ENCODE measurements around the gene CRISP1.
"Not testable (repeated sequence)": the region's sequence is repeated elsewhere in the genome, so short reads cannot be mapped to it uniquely, and the experiment has no call there.

Gene CRISP1

DNA sequence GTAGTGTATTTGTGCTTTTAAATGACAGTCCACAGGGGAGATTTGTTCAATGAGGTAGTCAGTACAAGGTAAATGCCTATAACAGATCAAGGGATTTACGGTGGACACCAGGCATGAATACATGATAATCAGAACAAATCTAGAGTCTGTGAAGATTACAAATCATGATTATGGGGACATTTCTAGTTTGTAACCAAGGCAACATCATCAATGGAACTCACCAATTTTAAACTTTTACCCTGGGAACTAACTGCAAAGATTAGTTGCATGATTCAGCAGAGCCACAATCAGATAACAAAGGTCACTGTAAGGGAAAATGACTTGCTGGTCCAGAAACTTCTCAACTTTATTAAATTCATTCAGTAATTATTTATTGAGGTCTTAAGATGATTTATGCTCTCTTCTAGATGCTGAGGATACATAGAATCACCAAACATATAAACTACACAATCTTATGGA lies at the start of gene CRISP1:
Gene CRISP1, minus strand, starts transcription at position 51 of the 459 bp plus-strand sequence. CDS start 9,135 bp downstream, outside the sequence.
- no peak for DNase-seq

DNA sequence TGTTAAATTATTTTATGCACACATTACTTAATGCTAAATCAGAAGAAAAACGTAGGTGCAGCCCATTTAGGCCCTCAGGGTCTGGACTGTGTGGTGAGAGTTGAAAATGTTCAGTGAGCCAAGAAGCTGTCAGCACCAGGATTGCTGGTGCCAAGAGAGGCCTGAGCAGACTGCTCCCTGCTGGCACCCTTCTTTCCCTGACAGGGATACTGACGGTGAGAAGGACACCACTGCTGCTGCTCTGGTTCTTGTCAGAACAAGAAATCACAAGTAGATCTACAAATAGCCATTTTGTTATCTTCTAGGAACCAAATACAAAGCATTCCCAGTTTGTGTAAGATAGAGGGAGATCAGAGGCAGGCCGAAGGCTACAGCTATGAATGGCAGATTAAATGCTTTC lies 48.7 kb upstream of the CRISP1 start:
- no peak for DNase-seq

GRCh38 chr6:49913636-49914375 lies 47.5 kb upstream of the CRISP1 start:
- no peak for DNase-seq

- no peak for DNase-seq
These were observed 45.9 kb upstream of the CRISP1 start for GRCh38 chr6:49912196-49912595.

DNA sequence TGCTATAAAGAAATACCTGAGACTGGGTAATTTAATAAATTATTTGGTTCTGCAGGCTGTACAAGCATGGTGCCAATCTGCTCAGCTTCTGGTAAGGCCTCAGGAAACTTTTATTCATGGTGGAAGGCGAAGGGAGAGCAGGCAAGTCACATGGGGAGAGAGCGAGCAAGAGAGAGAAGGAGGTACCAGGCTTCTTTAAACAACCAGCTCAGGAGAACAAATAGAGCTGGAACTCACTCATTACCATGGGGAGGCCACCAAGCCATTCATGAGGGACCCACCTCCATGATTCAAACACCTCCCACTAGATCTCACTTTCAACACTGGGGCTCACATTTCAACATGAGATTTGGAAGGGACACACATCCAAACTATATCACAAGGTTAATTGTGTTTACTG lies 44.9 kb upstream of the CRISP1 start:
- no peak for DNase-seq

DNA sequence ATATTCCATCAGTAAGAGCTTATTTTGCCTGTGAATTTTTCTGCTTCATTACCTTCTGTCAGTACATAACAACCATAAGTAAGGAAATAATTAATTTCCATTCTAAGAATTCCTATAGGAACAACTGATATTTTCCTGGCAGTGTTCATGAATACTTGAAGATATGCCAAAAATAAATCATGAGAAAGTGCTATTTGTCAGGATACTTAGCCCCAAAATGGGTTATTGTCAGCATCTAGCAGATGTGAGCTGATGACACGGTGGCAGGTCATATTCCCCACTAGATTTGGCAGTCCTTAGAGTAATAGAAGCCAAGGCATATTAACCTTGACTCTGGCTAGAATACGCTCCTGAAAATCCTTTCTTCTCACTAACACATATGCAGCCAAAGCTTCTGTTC lies 43.2 kb upstream of the CRISP1 start:
- no peak for DNase-seq

DNA sequence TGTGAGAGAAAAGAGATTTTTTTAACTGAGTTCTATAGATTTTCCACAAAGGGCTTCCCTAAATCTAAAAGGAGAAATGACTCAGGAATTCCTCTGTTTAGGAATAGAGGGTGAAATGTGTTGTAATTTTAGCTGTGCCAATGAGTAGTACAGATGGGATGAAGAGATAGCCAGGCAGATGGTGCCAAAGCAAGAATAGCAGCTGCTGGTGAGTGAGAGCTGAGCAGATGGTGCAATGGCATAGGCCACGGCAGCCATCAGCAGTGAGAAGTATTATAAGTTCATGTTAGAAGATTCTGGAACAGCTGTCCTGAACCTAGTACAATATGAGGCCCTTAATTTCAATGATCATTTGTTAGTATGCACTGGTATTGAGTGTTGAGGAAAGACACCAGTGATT lies 40.2 kb upstream of the CRISP1 start:
- DNase-seq, result no peak

DNA sequence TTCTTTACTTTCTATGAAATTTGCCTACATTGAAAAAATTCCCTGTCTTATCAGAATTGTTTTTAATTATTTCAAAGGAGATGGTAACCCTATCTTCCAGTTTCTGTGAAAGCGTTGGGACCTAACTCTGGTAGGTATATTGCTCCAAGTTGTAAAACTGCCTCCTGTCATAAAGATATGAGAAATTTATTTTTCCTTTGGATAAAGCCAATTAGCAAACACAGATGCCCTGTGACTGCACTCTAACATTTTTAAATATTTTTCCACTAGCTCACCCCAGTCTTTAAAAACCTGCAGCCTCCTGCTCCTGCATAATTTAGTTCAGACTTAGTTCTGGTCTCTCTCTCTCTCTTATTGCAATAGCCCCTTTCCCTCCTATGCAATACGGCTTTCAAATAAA lies 39.0 kb upstream of the CRISP1 start:
- DNase-seq, result no peak

- DNase-seq, result no peak
These were observed 36.5 kb upstream of the CRISP1 start for GRCh38 chr6:49902856-49903255.

DNA sequence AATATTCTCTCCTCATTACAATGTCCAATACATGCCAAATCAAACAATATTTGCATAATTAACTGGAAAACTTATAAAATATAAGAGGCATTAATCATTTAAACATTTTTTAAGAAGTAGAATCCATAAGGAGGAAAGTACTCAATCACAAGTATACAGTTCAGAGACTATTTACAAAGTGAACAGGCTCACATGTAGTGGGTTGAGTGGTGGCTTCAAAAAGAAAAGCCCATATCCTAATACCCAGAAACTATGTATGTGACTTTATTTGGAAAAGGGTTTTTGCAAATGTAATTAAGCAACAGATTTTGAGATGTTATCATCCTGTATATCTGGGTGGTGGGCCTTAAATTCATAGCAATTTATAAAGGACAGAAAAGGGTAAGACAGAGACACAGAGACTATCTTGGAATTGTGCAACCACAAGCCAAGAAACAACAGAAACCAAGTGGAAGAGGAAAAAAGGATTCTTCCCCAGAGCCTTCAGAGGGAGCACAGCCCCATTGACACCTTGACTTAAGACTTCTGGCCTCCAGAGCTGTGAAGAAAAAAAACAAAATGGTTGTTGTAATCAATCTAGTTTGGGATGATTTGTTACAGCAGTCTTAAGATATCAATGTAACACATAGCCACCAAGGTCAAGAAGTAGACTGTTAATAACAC lies 32.7 kb upstream of the CRISP1 start:
- DNase-seq, result no peak

GRCh38 chr6:49895553-49895952 lies 29.2 kb upstream of the CRISP1 start:
- not testable (repeated sequence) for DNase-seq

GRCh38 chr6:49892280-49892679 lies 25.9 kb upstream of the CRISP1 start:
- DNase-seq, result no peak

DNA sequence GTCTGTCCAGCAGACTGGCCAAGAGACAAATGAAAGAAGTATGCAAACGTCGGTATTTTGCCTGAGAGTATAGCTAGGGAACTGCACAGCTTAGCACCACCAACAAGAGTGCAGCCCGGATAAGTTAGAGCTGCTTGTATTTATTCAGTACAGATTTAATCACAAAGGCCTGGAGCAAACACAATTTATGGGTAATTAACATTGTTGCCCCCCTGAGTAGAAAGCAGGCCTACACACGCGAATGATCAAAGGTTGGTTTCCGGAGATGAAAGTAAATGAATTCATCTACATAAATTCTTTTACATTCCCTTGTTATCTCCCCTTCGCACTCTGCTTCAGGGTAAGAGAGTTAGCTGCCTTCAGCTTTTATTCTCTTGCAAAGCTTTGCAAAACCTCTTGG lies 24.7 kb upstream of the CRISP1 start:
- no peak for DNase-seq

DNA sequence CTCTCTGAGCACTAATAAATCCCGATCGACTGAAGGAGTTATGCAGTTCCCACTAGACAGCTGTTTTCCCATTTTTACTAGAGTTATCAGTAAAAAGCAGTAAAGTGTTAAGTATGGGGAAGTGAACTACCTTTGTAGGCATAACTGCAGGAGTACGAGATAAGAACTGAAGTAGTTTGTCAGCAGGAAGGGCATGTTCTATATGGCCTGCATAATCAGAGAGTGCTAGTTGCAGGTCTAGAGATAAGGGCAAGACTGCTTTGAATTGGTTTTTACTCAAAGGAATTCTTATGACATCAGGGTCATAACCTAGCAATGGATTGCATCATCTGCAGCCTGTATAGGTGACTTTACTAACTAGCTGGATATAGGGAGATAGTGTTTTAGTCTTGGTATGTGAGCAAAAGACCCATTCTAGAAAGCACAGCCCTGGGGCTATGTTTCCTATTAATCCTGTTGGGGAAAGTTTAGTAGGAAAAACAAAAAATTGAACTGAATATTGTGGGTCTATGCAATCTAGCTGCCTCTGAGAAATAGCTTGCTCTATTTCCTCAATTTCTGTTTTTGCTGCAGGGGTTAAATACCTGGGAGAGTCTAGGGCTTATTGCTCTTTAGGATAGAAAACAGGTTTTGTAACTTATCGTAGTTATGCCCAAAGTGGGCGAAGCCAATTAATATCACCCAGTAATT lies 22.6 kb upstream of the CRISP1 start:
- no peak for DNase-seq

DNA sequence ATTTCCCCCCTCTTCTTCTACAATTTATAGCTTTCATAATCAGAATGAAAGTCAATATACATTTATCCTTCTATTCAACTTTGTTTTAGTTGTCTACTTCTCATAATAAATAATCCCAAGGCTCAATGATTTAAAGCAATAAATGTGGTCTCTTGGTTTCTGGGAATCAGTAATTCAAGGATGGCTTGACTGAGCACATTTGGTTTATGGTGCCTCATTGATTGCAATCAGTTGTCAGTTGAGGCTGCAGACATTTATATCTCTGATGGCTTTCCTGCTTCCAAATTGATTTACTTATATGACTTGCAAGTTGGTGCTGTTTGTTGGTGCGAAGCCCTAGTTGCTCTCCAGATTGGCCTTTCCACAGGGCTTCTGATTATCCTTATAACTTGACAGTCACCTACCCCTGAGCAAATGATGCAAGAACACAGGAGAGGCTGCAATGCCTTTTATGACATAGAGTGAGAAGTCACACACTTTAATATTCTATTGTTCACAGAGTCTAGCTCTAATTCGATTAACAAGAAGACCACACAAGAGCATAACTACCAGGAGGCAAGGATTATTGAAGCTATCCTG lies 2.7 kb upstream of the CRISP1 start:
- no peak for DNase-seq

DNA sequence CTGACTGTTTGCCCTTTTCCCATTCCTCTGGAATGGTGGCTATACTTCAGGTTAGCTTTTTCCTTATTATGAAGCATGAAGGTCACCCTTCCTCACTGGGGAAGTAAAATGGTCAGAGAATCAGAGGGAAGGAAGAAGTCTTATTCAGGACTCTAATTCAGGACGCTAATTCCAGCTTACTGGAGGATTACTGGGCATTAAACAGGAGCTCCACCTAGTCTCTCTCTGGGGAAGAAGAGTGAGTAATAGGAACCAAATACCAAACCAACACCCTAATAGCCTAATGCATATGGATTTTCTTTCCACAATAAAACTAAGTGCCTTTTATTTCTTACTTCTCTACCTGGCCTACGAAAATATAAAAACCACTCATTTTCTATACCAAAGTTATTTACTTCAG lies 10.1 kb downstream of the CRISP1 start:
- no peak for DNase-seq

DNA sequence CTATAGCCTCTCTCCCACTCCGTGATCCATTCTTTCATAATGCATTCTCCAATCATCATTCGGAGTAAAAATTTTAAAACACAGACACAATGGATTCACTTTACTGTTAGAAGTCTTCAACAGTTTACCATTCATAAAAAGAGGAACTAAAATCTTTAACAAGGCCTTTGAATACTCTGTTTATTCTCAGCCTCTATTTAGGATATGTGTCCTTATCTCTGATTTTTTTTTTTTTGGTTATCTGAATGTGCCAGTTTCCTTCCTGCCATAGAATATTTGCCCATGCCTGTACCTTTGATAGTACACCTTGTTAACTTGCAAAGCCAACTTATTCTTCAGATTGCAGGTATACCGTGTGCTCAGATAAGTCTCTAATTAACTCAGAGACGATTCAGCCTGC lies 11.1 kb downstream of the CRISP1 start:
- no peak for DNase-seq

- DNase-seq, result no peak
These were observed 13.4 kb downstream of the CRISP1 start for GRCh38 chr6:49852975-49853374.

- no peak for DNase-seq
These were observed 17.0 kb downstream of the CRISP1 start for GRCh38 chr6:49849213-49849907.

DNA sequence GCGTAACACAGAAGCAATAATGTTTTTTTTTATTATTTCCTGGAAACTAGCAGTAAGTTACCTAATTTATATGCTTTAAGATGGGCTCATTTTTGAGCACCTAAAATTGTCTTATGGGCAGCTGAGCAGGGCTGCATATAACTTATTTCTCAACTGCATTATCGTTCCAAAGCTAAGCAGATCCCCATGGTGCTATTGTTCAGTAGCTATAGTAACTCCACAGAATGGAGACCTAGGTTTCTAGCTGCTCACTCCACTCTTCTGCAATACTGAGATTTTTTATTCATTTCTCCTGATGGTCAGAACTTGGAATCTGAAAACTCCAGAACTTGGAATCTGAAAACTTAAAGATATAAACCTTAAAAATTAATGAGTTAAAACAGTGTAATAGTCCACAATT lies 18.7 kb downstream of the CRISP1 start:
- no peak for DNase-seq

GRCh38 chr6:49847014-49847413 lies 19.3 kb downstream of the CRISP1 start:
- DNase-seq, result no peak

- DNase-seq, result no peak
These were observed 24.9 kb downstream of the CRISP1 start for GRCh38 chr6:49841424-49841823.

- DNase-seq, result no peak
These were observed 26.4 kb downstream of the CRISP1 start for GRCh38 chr6:49839957-49840356.
